ENCODE data around the gene LMF1.

GRCh38 chr16:897701-898100, 73.1 kb downstream of the LMF1 start:
- TF ChIP-seq CTCF (IDR thresholded peaks at IDR 0.05; ENCODE audit: low read depth, low read length) (no peak), EZH2phosphoT487 (IDR thresholded peaks at IDR 0.05; ENCODE audit: low read depth) (no peak)
